ENCODE results near the gene COL4A1. TPM values are rescaled to one million over a fixed set of nuclear protein-coding genes. Genes with fewer than 3 reads are reported as not detected.

The COL4A1 gene
- total and polyA plus RNA-seq, 2 of the 13 experiments (the other 11 are each of a cell fraction or from before 2014, with no cell fraction given), result not detected

GRCh38 chr13:110135977-110136597 lies 170.9 kb downstream of the COL4A1 start:
- ChIA-PET POLR2A (no interaction called here), CTCF (ENCODE audit: low intra/inter-chr PET ratio, low total read pairs) (no interaction called here)
- intact Hi-C loops (cut with micrococcal nuclease; ENCODE audit: unreplicated experiment), result no loop called here
- no TSS peak for BruUV-seq (replicated peaks)
- in situ Hi-C loops (cut with HindIII; ENCODE audit: extremely low pct_ligation_motif_present, low pct_unique_long_range_greater_than_20kb), result no loop called here
- Histone ChIP-seq H4K20me1 (ENCODE audit: insufficient read depth, low read length) (no peaks in the 10 kb centered on the region), H3K4me2 (ENCODE audit: low read depth, low read length) (no peak overlapping the region), H3K9ac (ENCODE audit: insufficient read depth, low read depth, low read length) (no peak overlapping the region), H3K27ac (ENCODE audit: extremely low read length, insufficient read depth, low read length) (no peak overlapping the region), H3K79me2 (ENCODE audit: insufficient read depth, low read length) (no peaks in the 10 kb centered on the region), H3K9me3 (ENCODE audit: low read length) (no peaks in the 10 kb centered on the region), H2AFZ (ENCODE audit: low read length) (no peak overlapping the region), H3K27me3 (ENCODE audit: control insufficient read depth in 1 of 2, insufficient read depth in 2 of 2, low read length in 2 of 2) (peaks cover 0 to 34% of the 10 kb centered on the region in 2 experiments; a peak in 3 of 5 replicates), H3K4me1 (ENCODE audit: insufficient read depth, low read length) (peaks cover 5% of the 10 kb centered on the region; the same call in 1 of the 2 replicates), H3K4me3 (replicated peaks in 1 of 3; ENCODE audit: insufficient read depth in 1 of 3, low read depth in 2 of 3, low read length in 3 of 3) (no peak overlapping the region), H3K36me3 (replicated peaks in 1 of 2; ENCODE audit: control insufficient read depth in 1 of 2, insufficient read depth in 2 of 2, low read length in 2 of 2) (no peaks in the 10 kb centered on the region)
- DNase-seq (ENCODE audit: low spot score) (no peak), FAIRE-seq (no peak), ATAC-seq (no peak)
- WGBS (ENCODE audit: low lambda C conversion rate), result 0% methylated on average over 4 of the region's 5 CpGs
- no peak for TF ChIP-seq SUZ12 (IDR thresholded peaks at IDR 0.05; ENCODE audit: low read depth, low read length)
- no peak for TF ChIP-seq ZNF280D (CRISPR knock-in tag; IDR thresholded peaks at IDR 0.05)
- no peak for TF ChIP-seq CCAR2 (optimal IDR thresholded peaks at IDR 0.05; ENCODE audit: low read depth, low read length)
- TF ChIP-seq AGO2 (optimal IDR thresholded peaks at IDR 0.05; ENCODE audit: low read depth, low read length), result no peak

DNA sequence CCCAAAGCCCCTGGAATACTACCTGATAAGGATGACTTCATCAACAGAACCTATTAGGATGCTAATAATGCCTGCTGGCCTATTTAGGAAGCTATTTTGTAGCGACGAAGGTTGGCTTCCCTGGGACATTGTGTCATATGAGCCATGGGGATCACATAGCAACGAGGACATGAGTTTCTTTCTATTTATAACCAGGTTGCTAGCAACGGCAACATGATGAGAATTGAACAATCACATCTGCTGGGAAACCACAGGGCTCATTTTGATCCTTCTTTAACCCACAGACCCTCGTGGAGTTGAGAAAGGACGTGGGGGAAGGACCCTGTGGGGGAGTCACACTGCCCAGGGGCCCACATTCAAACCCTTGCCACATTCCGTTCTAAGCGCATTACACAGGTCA lies 172.2 kb downstream of the COL4A1 start:
- no peaks in the 10 kb centered on the region for H3K9me3 ChIP-seq (ENCODE audit: low read length)
- ATAC-seq (no peak), FAIRE-seq (no peak), DNase-seq (ENCODE audit: low spot score) (no peak)
- no peaks in the 10 kb centered on the region for H4K20me1 ChIP-seq (ENCODE audit: insufficient read depth, low read length)
- ChIA-PET CTCF (ENCODE audit: low intra/inter-chr PET ratio, low total read pairs) (no interaction called here), POLR2A (no interaction called here)
- TF ChIP-seq SOX6 (IDR thresholded peaks at IDR 0.05) (no peak), SOX6 (CRISPR knock-in tag; IDR thresholded peaks at IDR 0.05) (no peak), ZNF598 (CRISPR knock-in tag; IDR thresholded peaks at IDR 0.05; ENCODE audit: borderline replicate concordance) (no peak), FOXO1 (CRISPR knock-in tag; IDR thresholded peaks at IDR 0.05) (no peak), ZNF335 (CRISPR knock-in tag; IDR thresholded peaks at IDR 0.05) (no peak), EZH2 (conservative IDR thresholded peaks at IDR 0.05; ENCODE audit: low read depth, low read length) (no peak), ZHX1 (CRISPR knock-in tag; IDR thresholded peaks at IDR 0.05; ENCODE audit: low read depth) (no peak), ZNF790 (CRISPR knock-in tag; IDR thresholded peaks at IDR 0.05; ENCODE audit: borderline replicate concordance) (no peak)
- TF ChIP-seq, protein P1, sequence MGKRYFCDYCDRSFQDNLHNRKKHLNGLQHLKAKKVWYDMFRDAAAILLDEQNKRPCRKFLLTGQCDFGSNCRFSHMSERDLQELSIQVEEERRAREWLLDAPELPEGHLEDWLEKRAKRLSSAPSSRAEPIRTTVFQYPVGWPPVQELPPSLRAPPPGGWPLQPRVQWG (CRISPR knock-in tag; IDR thresholded peaks at IDR 0.05; ENCODE audit: borderline replicate concordance, low read depth), result no peak
- H3K4me3 ChIP-seq (replicated peaks in 1 of 3; ENCODE audit: insufficient read depth in 1 of 3, low read depth in 2 of 3, low read length in 3 of 3), result no peak overlapping the region
- in situ Hi-C loops (cut with HindIII; ENCODE audit: extremely low pct_ligation_motif_present, low pct_unique_long_range_greater_than_20kb) (no loop called here), intact Hi-C loops (cut with micrococcal nuclease; ENCODE audit: unreplicated experiment) (no loop called here)
- BruUV-seq (replicated peaks), result no TSS peak
- 31% methylated on average over 8 of the region's 8 CpGs for WGBS (ENCODE audit: low lambda C conversion rate)
- H3K79me2 ChIP-seq (ENCODE audit: insufficient read depth, low read length), result no peaks in the 10 kb centered on the region
- H3K27me3 ChIP-seq (ENCODE audit: control insufficient read depth in 1 of 2, insufficient read depth in 2 of 2, low read length in 2 of 2), result peaks cover 0 to 35% of the 10 kb centered on the region in 2 experiments; a peak in 3 of 5 replicates
- no peaks in the 10 kb centered on the region for H3K36me3 ChIP-seq (replicated peaks in 1 of 2; ENCODE audit: control insufficient read depth in 1 of 2, insufficient read depth in 2 of 2, low read length in 2 of 2)
- H3K4me1 ChIP-seq (ENCODE audit: insufficient read depth, low read length), result peaks cover 5% of the 10 kb centered on the region; the same call in 1 of the 2 replicates
- no peak overlapping the region for H3K4me2 ChIP-seq (ENCODE audit: low read depth, low read length)
- no peak overlapping the region for H3K9ac ChIP-seq (ENCODE audit: insufficient read depth, low read depth, low read length)
- H3K27ac ChIP-seq (ENCODE audit: extremely low read length, insufficient read depth, low read length), result no peak overlapping the region
- no peak overlapping the region for H2AFZ ChIP-seq (ENCODE audit: low read length)
